Right lung (tissue), 10 donors: ENCODE measurements around the gene DNAJB9. TPM values are rescaled to one million over a fixed set of nuclear protein-coding genes. Genes with fewer than 3 reads are reported as not detected.
"Not testable (repeated sequence)": the region's sequence is repeated elsewhere in the genome, so short reads cannot be mapped to it uniquely, and the experiment has no call there.

Experiments
- DNase-seq, 2 donors: peaks; one replicate each; pipeline ENCODE4 v3.0.0-alpha.2; 2013
- long read RNA-seq, 8 donors: transcript quantifications; one replicate each; lab custom pipeline, GENCODE V29; 2026
- polyA plus RNA-seq, 5 donors: library from polyadenylated mRNA; unstranded; fragments of 120-200 nt; gene quantifications; one replicate each; pipeline versions ENCODE4 v1.2.1 to v1.2.3, GENCODE V29; 2013; ENCODE audit warnings: inconsistent platforms in 1 of 5, low replicate concordance in 1 of 5; ENCODE audit not compliant: insufficient read length in 5 of 5, insufficient read depth in 1 of 5

DNAJB9 gene
- 10 to 100 TPM; 32.0 to 39.0 (median 35.1) TPM for polyA plus RNA-seq
- long read RNA-seq, donor 1, transcript DNAJB9-201 (3 exons, 2,715 nt), result major isoform, 23 of 26 reads
- long read RNA-seq, donor 1, partial matches to known transcripts, result 0 of 26 reads
- long read RNA-seq, donor 1, other reads (novel, unspliced or antisense), result 0 of 26 reads
- long read RNA-seq, donor 2, transcript DNAJB9-201 (3 exons, 2,715 nt), result major isoform, 8 of 8 reads
- long read RNA-seq, donor 2, partial matches to known transcripts, result 0 of 8 reads
- long read RNA-seq, donor 2, other reads (novel, unspliced or antisense), result 0 of 8 reads
- long read RNA-seq, donor 3, transcript DNAJB9-201 (3 exons, 2,715 nt), result major isoform, 13 of 14 reads
- long read RNA-seq, donor 3, partial matches to known transcripts, result 0 of 14 reads
- long read RNA-seq, donor 3, other reads (novel, unspliced or antisense), result 0 of 14 reads
- long read RNA-seq, donor 4, transcript DNAJB9-201 (3 exons, 2,715 nt), result major isoform, 8 of 8 reads
- long read RNA-seq, donor 4, partial matches to known transcripts, result 0 of 8 reads
- long read RNA-seq, donor 4, other reads (novel, unspliced or antisense), result 0 of 8 reads
- long read RNA-seq, donor 5, transcript DNAJB9-201 (3 exons, 2,715 nt), result major isoform, 24 of 28 reads
- long read RNA-seq, donor 5, partial matches to known transcripts, result 0 of 28 reads
- long read RNA-seq, donor 5, other reads (novel, unspliced or antisense), result 0 of 28 reads
- long read RNA-seq, donor 6, transcript DNAJB9-201 (3 exons, 2,715 nt), result major isoform, 22 of 56 reads
- long read RNA-seq, donor 6, partial matches to known transcripts, result 29 of 56 reads
- long read RNA-seq, donor 6, other reads (novel, unspliced or antisense), result 5 of 56 reads
- long read RNA-seq, donor 7, transcript DNAJB9-201 (3 exons, 2,715 nt), result major isoform, 26 of 27 reads
- long read RNA-seq, donor 7, partial matches to known transcripts, result 0 of 27 reads
- long read RNA-seq, donor 7, other reads (novel, unspliced or antisense), result 0 of 27 reads
- long read RNA-seq, donor 8, transcript DNAJB9-201 (3 exons, 2,715 nt), result major isoform, 10 of 10 reads
- long read RNA-seq, donor 8, partial matches to known transcripts, result 0 of 10 reads
- long read RNA-seq, donor 8, other reads (novel, unspliced or antisense), result 0 of 10 reads

- DNase-seq, result peak; percentile 98 to 99
These were observed at the start of gene DNAJB9, which contains the start of gene THAP5 for GRCh38 chr7:108569381-108570145. Gene DNAJB9, plus strand, starts transcription at chr7:108569874. Its CDS starts 1,853 bp downstream, at chr7:108571727. Gene THAP5, minus strand, starts transcription at chr7:108569706. Its CDS starts 137 bp downstream, at chr7:108569569.

- no peak for DNase-seq
These were observed 46.9 kb upstream of the DNAJB9 start for GRCh38 chr7:108522780-108523179.

- DNase-seq, result no peak
These were observed 44.2 kb upstream of the DNAJB9 start for GRCh38 chr7:108525327-108525984.

GRCh38 chr7:108525985-108526767 is 43.5 kb upstream of the DNAJB9 start, which contains the start of gene PNPLA8:
Gene PNPLA8, minus strand, starts transcription at chr7:108526135. Its CDS starts 10,644 bp downstream, at chr7:108515491.
- DNase-seq, result peak; percentile 100

- no peak for DNase-seq
These were observed 43.0 kb upstream of the DNAJB9 start for GRCh38 chr7:108526768-108527017.

- no peak for DNase-seq
These were observed 41.4 kb upstream of the DNAJB9 start for GRCh38 chr7:108528183-108528712.

- no peak for DNase-seq
These were observed 40.3 kb upstream of the DNAJB9 start for GRCh38 chr7:108529341-108529740.

GRCh38 chr7:108533712-108534111 is 36.0 kb upstream of the DNAJB9 start:
- no peak for DNase-seq

- no peak for DNase-seq
These were observed 34.4 kb upstream of the DNAJB9 start for GRCh38 chr7:108535257-108535656.

GRCh38 chr7:108535744-108536143 is 33.9 kb upstream of the DNAJB9 start:
- DNase-seq, result no peak

GRCh38 chr7:108537229-108537628 is 32.4 kb upstream of the DNAJB9 start:
- DNase-seq, result no peak

GRCh38 chr7:108538236-108538635 is 31.4 kb upstream of the DNAJB9 start:
- not testable (repeated sequence) for DNase-seq

GRCh38 chr7:108538685-108539084 is 31.0 kb upstream of the DNAJB9 start:
- DNase-seq, result not testable (repeated sequence)

GRCh38 chr7:108541478-108541877 is 28.2 kb upstream of the DNAJB9 start:
- no peak for DNase-seq

GRCh38 chr7:108548141-108548896 is 21.4 kb upstream of the DNAJB9 start:
- DNase-seq, result not testable (repeated sequence)

GRCh38 chr7:108556665-108557064 is 13.0 kb upstream of the DNAJB9 start:
- not testable (repeated sequence) for DNase-seq

GRCh38 chr7:108557191-108557590 is 12.5 kb upstream of the DNAJB9 start:
- no peak for DNase-seq

GRCh38 chr7:108557617-108558016 is 12.1 kb upstream of the DNAJB9 start:
- DNase-seq, result no peak

- no peak for DNase-seq
These were observed 10.4 kb upstream of the DNAJB9 start for GRCh38 chr7:108559253-108559652.
